DOHH2 (cell line): Measurements from ENCODE around the gene S100G.

Experiments
- CTCF ChIP-seq: fragments of 200-600 bp; sonication (generic); IDR thresholded peaks from one replicate; pipeline ENCODE4 v1.5.1; 2014; ENCODE audit warnings: antibody characterized with exemption, mild to moderate bottlenecking, low read depth, low read length; ENCODE audit not compliant: poor library complexity, severe bottlenecking
- EZH2phosphoT487 ChIP-seq: fragments of 200-600 bp; sonication (generic); IDR thresholded peaks from 2 replicates; pipeline ENCODE4 v1.6.1; 2017; ENCODE audit warnings: borderline replicate concordance, mild to moderate bottlenecking, antibody characterized with exemption, low read length, moderate library complexity, mixed read lengths

GRCh38 chrX:16646366-16647138 lies 3.4 kb upstream of the S100G start:
- TF ChIP-seq CTCF: no peak
- no peak for TF ChIP-seq EZH2phosphoT487
